GM19328 (cell line): ENCODE measurements around the gene PAM16.

ENCODE experiments used
- ATAC-seq: cut with Tn5 transposase; IDR thresholded peaks from one replicate; pipeline ENCODE4 v1.9.1; 2021; ENCODE audit warnings: mild to moderate bottlenecking, moderate library complexity; ENCODE audit not compliant: unreplicated experiment

The PAM16 gene

GRCh38 chr16:4322121-4323052, 28.7 kb downstream of the PAM16 start:
- ATAC-seq = no peak

DNA sequence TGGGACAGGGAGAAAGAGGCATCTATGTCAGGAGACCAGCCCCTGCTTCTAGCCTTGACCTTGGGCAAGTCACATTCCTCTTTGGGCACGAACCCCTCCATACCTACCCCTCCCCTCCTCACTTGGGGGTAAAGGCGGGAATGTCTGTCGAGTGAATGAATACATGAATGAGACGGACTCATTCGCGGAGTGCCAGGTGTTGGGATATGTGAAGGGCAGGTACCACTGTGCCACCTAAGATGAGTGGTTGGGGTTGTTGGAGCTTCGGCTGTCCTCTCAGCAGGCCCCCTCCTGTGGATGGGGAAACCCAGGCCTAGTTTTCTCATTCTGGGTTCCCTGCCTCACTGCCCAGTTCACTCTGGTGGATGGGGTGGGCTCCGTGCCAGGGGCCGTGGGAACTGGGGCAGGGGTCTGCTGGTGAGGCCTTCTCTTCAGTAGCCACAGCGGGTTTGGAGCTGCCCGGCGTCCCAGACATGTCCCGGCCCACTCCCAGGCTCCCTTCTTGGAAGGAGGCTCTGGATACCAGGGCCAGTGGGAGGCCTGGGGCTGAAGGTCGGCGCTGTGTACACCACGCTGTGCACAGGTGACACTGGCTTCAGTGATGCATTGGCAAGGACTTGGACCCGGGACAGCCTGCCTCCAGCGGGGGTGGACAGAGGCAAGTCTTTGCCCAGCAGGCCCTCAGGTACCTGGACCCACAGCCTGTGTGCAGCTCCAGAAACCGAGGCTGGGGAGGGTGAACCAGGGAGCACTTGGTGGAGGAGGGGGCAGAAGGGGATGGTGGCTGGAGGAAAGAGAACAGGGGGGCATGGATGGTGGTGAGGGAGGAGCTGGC, 29.6 kb downstream of the PAM16 start:
- no peak for ATAC-seq

DNA sequence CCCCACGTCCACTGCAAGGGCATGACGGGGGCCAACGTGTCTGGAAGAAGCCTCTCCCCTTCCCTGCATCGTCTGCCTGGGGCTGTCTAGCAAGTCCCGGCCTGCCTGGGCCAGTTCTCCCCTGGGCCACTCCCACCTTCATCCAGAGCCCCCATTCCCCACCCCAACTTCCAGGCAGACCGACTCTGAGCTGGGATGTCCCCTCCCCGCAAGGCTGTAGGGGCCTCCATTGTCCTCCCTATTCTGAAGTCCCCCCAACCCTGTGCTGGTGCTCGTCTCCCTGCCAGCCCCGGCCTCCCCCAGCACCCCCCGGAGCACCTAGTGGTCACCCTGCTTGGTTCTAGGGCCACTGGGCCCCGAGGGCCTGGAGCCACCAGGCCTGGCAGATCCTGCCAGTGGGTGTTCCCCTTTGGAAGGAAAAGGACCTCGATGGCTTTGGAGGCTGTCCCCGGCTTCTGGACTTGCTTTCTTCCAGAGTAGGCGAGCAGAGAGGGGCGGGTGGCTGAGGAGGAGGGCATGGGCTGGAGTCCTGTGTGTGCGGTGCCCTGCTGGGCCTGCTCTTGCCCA, 30.5 kb downstream of the PAM16 start:
- no peak for ATAC-seq

DNA sequence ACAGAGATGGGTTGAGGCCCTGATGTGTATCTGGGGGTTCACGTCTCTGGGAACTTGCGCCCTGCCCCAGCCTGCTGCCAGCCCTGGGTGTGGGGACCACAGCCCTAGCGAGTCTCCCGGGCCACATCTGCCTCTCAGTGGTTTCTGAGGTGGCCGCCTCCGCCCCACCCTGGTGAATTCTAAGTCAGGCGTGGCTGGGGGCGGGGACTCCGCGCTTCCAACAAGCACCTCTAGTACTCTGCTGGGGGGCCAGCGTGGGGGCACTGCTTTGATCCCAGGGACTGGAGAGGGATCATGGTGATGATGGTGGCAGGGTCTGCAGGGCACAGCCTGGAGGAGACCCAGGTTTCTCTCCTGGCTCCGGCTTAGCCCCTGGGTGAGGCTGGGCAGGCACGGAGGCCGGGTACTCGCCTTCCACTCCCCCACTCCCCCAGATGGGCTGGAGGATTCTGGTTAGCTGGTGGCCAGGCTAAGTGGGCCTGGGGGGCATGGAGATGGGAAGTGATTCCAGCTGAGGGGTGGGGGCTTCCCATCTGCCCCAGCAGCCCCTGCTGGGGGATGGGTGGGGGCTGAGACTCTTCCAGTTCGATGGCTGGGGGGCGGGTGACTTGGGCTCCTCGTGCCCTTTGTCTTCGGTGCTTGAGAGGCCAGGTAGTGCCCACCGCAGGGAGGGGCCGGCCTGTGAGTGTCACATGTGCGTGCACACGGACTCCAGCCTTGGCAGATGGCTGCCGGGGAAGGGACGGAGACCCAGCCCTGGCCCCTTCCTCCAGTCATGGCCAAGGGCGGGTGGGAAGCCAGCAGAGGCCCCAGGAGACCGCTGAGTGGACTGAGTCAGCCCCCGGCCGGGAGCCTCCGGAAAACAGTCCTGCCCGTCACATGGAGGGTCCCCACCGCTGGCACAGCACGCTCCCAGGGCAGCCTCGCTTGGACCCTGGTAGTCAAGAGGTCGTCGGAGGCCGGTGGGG, 31.4 kb downstream of the PAM16 start:
- no peak for ATAC-seq

GRCh38 chr16:4318967-4319366, 32.2 kb downstream of the PAM16 start:
- ATAC-seq = no peak

- no peak for ATAC-seq
Observed at GRCh38 chr16:4318451-4318910, 32.6 kb downstream of the PAM16 start.

DNA sequence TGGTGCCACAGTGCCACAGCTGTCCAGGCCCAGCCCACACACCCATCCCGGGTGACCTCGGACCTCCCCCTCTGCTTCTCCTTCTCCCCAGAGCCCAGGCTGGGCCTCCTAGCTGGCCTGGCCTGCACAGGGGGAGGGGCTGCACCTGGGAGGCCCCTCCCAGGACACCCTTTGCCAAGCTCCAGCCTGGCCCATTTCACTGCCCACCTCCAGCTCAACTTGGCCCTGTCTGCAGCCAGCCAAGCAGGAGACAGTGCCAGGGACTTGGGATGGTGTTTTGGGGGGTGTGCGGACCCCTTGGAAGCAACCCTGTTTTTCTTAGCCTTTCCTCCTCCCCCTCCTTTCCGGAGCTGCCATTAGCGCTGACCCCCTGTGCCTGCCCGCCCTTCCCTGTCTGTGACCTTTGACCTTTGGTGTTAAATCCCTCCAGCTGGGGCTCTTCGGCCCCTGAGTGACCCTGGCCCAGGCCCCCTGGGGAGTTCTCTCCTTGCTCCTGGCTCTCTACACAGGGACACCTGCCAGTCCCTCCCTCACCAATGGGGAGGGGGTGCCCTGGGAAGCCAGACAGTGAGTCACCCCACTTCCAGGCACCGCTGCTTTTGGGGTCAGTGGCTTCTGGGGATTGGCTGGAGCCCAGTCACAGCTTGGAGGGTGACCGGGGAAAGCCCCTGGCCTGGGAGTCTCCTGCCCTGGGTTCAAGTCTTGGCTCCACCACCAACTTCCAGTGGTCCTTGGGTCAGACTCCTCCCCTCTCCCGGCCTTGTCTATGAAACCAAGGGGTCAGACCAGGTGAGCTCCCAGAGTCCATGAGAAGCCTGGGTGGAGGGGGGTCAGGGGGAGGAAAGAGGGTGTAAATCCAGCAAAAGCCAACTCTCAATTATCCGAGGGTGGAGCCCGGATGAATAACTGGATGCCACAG, 33.3 kb downstream of the PAM16 start:
- no peak for ATAC-seq

DNA sequence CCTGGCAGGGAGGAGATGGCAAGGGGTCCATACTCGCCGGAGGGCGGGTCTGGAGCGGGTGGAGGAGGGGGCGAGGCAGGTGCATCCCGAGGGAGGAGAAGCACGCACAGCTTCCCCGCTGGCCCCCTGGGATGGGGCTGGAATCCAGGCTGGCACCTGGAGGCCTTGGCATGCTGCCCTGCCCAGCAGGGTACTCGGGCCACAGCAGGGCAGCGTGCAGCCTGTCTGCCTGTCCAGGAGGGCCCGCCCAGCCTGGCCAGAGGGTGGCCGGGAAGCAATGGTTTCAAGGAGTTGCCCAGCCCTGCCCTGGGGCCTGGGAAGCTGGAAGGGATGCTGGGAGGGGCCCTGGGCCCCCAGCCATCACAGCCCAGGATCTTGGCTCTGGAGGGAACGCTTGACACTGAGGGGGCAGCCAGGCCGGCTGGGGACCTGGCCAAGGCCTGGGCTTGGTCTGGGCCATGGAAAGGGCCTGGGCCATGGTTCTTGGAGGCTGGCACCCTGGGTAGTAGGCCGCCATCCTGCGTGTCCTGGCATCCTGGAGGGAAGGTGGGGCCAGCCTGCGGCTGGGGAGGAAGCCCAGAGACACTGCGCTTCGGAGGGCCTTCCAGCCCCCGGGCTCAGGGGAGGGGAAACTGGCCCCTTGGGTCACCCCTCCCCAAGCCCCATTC, 34.1 kb downstream of the PAM16 start:
- ATAC-seq = no peak

GRCh38 chr16:4316108-4316863, 34.8 kb downstream of the PAM16 start:
- ATAC-seq = no peak

- ATAC-seq = no peak
Observed at GRCh38 chr16:4315186-4316107, 35.7 kb downstream of the PAM16 start, which contains the start of gene GLIS2. Gene GLIS2, plus strand, starts transcription at chr16:4316067. Its CDS starts 16,214 bp downstream, at chr16:4332281.

DNA sequence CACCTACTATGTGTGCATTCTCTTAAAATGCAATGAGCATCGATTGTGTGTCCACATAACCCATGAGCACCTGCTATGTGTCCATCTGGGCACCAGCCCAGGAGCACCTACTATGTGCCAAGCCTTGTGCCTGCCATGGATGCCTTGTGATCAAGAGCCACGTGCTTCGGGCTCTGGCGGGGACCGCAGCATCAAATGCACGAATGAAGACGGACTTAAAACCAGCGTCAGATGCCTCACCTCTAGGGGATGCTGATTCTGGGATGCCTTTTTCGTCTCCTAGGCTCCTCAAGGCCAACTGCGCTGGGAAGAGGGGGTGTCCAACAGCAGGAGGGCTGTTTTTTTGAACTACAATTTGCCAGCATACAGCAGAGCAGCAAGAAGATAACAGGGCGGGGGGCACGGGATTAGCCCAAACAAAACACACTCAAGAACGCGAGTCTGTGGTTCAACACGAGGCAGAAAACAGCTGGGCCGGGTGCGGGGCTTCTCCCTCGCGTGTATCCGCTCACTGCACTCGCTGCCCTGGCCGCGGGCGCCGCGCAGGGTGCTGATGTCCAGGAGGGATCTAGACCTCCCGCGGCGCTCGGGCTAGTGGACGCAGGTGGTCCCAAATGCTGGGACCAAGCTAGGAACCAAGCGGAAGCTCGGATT, 36.5 kb downstream of the PAM16 start:
- ATAC-seq = no peak

GRCh38 chr16:4313563-4314531, 37.3 kb downstream of the PAM16 start:
- no peak for ATAC-seq

DNA sequence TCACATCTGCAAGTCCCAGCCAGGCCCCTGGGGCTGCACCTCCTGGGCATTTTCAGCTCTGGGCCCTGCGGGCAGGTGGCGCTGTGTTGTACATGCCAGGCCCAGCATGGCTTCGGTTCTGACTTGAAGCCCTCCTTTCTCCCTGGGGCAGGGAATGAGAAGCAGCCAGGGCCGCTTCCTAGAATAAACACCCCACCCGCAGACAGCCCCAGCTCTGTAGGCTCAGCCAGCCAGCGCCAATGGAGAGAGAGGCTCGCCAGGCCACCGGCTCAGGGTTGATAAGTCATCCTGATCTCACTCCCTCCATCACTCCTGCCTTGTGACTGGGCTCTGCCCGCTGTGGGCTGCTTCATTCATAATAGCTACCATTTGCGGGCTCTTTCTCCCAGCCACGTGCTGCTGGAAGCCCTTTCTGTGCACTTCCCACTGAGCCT, 41.3 kb downstream of the PAM16 start:
- ATAC-seq = no peak

DNA sequence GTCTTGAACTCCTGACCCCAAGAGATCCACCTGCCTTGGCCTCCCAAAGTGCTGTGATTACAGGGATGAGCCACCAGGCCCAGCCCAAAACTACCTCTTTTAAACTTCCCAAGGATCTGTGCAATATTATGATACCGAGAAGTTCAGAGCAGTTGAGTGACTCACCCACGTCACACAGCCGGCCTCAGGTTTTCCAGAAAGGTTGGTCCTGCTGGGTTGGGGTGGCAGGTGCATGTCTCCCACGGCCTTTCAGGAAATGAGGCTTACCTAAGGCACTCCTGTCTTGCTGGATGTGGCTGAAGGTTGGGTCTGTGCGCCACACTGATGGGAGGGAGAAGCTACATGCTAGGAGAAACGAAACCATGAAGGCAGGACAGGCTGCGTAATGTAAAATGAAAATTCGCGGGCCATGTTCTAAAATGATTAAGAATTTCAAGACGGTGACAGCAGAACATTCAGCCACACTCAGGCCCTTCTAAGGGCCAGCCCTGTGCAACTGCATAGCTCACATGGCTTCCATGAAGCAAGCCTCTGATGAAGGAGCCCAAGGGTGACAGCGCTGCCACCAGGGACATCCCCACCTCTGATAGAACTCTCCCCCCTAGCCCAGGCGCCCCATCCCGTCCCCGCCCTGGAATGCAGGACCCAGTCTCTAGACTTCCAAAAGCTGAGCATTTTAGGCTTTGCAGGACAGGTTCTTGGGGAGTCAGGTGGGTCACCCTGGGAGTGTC, 41.9 kb downstream of the PAM16 start:
- ATAC-seq = no peak
